ENCODE data around the gene WDR53.

GRCh38 chr3:196555295-196555694 lies 13.1 kb downstream of the WDR53 start:
- no peak for TF ChIP-seq TFAP4 (CRISPR knock-in tag; IDR thresholded peaks at IDR 0.05; ENCODE audit: borderline replicate concordance)
- TF ChIP-seq, protein P1, sequence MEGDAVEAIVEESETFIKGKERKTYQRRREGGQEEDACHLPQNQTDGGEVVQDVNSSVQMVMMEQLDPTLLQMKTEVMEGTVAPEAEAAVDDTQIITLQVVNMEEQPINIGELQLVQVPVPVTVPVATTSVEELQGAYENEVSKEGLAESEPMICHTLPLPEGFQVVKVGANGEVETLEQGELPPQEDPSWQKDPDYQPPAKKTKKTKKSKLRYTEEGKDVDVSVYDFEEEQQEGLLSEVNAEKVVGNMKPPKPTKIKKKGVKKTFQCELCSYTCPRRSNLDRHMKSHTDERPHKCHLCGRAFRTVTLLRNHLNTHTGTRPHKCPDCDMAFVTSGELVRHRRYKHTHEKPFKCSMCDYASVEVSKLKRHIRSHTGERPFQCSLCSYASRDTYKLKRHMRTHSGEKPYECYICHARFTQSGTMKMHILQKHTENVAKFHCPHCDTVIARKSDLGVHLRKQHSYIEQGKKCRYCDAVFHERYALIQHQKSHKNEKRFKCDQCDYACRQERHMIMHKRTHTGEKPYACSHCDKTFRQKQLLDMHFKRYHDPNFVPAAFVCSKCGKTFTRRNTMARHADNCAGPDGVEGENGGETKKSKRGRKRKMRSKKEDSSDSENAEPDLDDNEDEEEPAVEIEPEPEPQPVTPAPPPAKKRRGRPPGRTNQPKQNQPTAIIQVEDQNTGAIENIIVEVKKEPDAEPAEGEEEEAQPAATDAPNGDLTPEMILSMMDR (IDR thresholded peaks at IDR 0.05 in 2 of 3, conservative IDR thresholded peaks at IDR 0.05 in 1 of 3; ENCODE audit: insufficient read depth in 2 of 3, low read depth in 1 of 3, low read length in 3 of 3), result no peak
- TF ChIP-seq NEUROD1 (IDR thresholded peaks at IDR 0.05; ENCODE audit: borderline replicate concordance, low read depth, low read length, partially characterized antibody), result no peak
- TF ChIP-seq EZH2 (IDR thresholded peaks at IDR 0.05; ENCODE audit: borderline replicate concordance, low read depth, low read length), result no peak
- TF ChIP-seq RAD51 (IDR thresholded peaks at IDR 0.05; ENCODE audit: borderline replicate concordance, low read depth), result no peak
- no peak for TF ChIP-seq BHLHE40 (IDR thresholded peaks at IDR 0.05; ENCODE audit: low read length)
- no peak for TF ChIP-seq SMAD1 (IDR thresholded peaks at IDR 0.05; ENCODE audit: low read depth, low read length, partially characterized antibody)
- TF ChIP-seq, protein P2, sequence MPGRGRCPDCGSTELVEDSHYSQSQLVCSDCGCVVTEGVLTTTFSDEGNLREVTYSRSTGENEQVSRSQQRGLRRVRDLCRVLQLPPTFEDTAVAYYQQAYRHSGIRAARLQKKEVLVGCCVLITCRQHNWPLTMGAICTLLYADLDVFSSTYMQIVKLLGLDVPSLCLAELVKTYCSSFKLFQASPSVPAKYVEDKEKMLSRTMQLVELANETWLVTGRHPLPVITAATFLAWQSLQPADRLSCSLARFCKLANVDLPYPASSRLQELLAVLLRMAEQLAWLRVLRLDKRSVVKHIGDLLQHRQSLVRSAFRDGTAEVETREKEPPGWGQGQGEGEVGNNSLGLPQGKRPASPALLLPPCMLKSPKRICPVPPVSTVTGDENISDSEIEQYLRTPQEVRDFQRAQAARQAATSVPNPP (IDR thresholded peaks at IDR 0.05; ENCODE audit: borderline replicate concordance, insufficient read depth, insufficient read length), result no peak
- no peak for TF ChIP-seq SIN3A (IDR thresholded peaks at IDR 0.05; ENCODE audit: borderline replicate concordance in 2 of 2, control insufficient read depth in 1 of 2, low read depth in 2 of 2, low read length in 2 of 2)
- no peak for TF ChIP-seq RBM39 (optimal IDR thresholded peaks at IDR 0.05; ENCODE audit: low read depth, low read length)
- TF ChIP-seq YY1 (IDR thresholded peaks at IDR 0.05; ENCODE audit: borderline replicate concordance in 1 of 3, control insufficient read depth in 1 of 3, extremely low read depth in 1 of 3, insufficient read depth in 3 of 3, insufficient read length in 1 of 3, insufficient replicate concordance in 2 of 3, low read depth in 1 of 3, low read length in 2 of 3), result no peak
- no peak for TF ChIP-seq TEAD1 (CRISPR knock-in tag; IDR thresholded peaks at IDR 0.05)
- TF ChIP-seq ADNP (tag; IDR thresholded peaks at IDR 0.05), result no peak
- no peak for TF ChIP-seq ZSCAN29 (IDR thresholded peaks at IDR 0.05)
